Fibroblast of lung (primary cell): Measurements from ENCODE around the gene CSAD. TPM values are rescaled to one million over a fixed set of nuclear protein-coding genes. Genes with fewer than 3 reads are reported as not detected.
"Not testable (repeated sequence)": the region's sequence is repeated elsewhere in the genome, so short reads cannot be mapped to it uniquely, and the experiment has no call there.

Source experiments
- DNase-seq, 2 donors: peaks; one replicate each; pipeline versions ENCODE4 v3.0.0 to v3.0.0-alpha.2; 2010; ENCODE audit warnings: low read depth in 2 of 2
- H2AFZ ChIP-seq: 2 replicates; pipeline ENCODE4 v1.5.1; 2012; ENCODE audit warnings: low read length, control low read depth, inconsistent platforms
- H3K27ac ChIP-seq: 2 replicates; pipeline ENCODE4 v1.5.1; 2011; ENCODE audit warnings: low read length, control low read depth; ENCODE audit not compliant: insufficient read depth
- H3K27me3 ChIP-seq: 2 replicates; pipeline ENCODE4 v1.5.1; 2011; ENCODE audit warnings: mild to moderate bottlenecking, low read length; ENCODE audit not compliant: control insufficient read depth, insufficient read depth
- H3K36me3 ChIP-seq: 2 replicates; pipeline ENCODE4 v1.5.1; 2011; ENCODE audit warnings: low read length; ENCODE audit not compliant: control insufficient read depth, insufficient read depth
- H3K4me1 ChIP-seq: 2 replicates; pipeline ENCODE4 v1.5.1; 2011; ENCODE audit warnings: low read length; ENCODE audit not compliant: control insufficient read depth, insufficient read depth; ENCODE audit errors: extremely low read depth
- H3K4me2 ChIP-seq: 2 replicates; pipeline ENCODE4 v1.5.1; 2011; ENCODE audit warnings: low read length, control low read depth; ENCODE audit not compliant: insufficient read depth; ENCODE audit errors: extremely low read depth
- H3K4me3 ChIP-seq, 4 experiments: fragments of 200-600 bp in 1 of 4; sonication (generic) in 1 of 4; replicated peaks in 1 of 4; 2 replicates each; pipeline ENCODE4 v1.5.1; 2011 to 2016; ENCODE audit warnings: low read length in 4 of 4, low read depth in 3 of 4, mild to moderate bottlenecking in 3 of 4, control low read depth in 2 of 4, inconsistent platforms in 1 of 4, mixed read lengths in 1 of 4; ENCODE audit not compliant: insufficient read depth in 1 of 4; ENCODE audit errors: control extremely low read depth in 1 of 4
- H3K79me2 ChIP-seq: 2 replicates; pipeline ENCODE4 v1.5.1; 2012; ENCODE audit warnings: mild to moderate bottlenecking, low read length, inconsistent platforms; ENCODE audit not compliant: control insufficient read depth, insufficient read depth
- H3K9ac ChIP-seq: 2 replicates; pipeline ENCODE4 v1.5.1; 2011; ENCODE audit warnings: mild to moderate bottlenecking, low read length, control low read depth; ENCODE audit not compliant: insufficient read depth
- H3K9me3 ChIP-seq: 2 replicates; pipeline ENCODE4 v1.5.1; 2012; ENCODE audit warnings: low read depth, low read length; ENCODE audit not compliant: control insufficient read depth, insufficient read depth
- H4K20me1 ChIP-seq: 2 replicates; pipeline ENCODE4 v1.5.1; 2011; ENCODE audit warnings: low read length; ENCODE audit not compliant: control insufficient read depth, insufficient read depth; ENCODE audit errors: extremely low read depth
- CTCF ChIP-seq, 2 donors: IDR thresholded peaks in 1 of 2; conservative IDR thresholded peaks in 1 of 2; 1 replicate in 1 of 2; 2 replicates in 1 of 2; pipeline ENCODE4 v1.5.1; 2011 to 2012; ENCODE audit warnings: low read length in 2 of 2, control low read depth in 1 of 2, inconsistent platforms in 1 of 2, low read depth in 1 of 2, mild to moderate bottlenecking in 1 of 2
- EZH2 ChIP-seq: IDR thresholded peaks from 2 replicates; pipeline ENCODE4 v1.5.1; 2012; ENCODE audit warnings: low read length, control low read depth, mild to moderate bottlenecking; ENCODE audit errors: missing control alignments
- polyA plus RNA-seq, 2 donors: library from polyadenylated mRNA; depleted of rRNA in 1 of 2; stranded (reverse) in 1 of 2; unstranded in 1 of 2; fragments of >200 nt; gene quantifications; 2 replicates each; pipeline ENCODE4 v1.2.1, GENCODE V29; 2011 to 2012; ENCODE audit warnings: missing spikeins in 1 of 2
- total RNA-seq: library from RNA; depleted of rRNA; stranded (reverse); fragments of >200 nt; gene quantifications from 2 replicates; pipeline ENCODE4 v1.2.1, GENCODE V29; 2014

The CSAD gene
- total and polyA plus RNA-seq, 2 donors (not counting 1 experiment from before 2014, with no cell fraction given) = 7.8 to 10.1 TPM

- H3K27me3 ChIP-seq = no peaks in the 10 kb centered on the region
- TF ChIP-seq CTCF (conservative IDR thresholded peaks at IDR 0.05 in 1 of 2, IDR thresholded peaks at IDR 0.05 in 1 of 2; ENCODE audit: low read depth in 1 of 2, low read length in 2 of 2) = no peak
- peaks cover 6% of the 10 kb centered on the region for H3K4me1 ChIP-seq
- H3K9me3 ChIP-seq = no peaks in the 10 kb centered on the region
- H3K9ac ChIP-seq = no peak overlapping the region
- no peaks in the 10 kb centered on the region for H3K79me2 ChIP-seq
- H2AFZ ChIP-seq = no peak overlapping the region
- no peak for DNase-seq
- H3K4me2 ChIP-seq = no peak overlapping the region
- H3K36me3 ChIP-seq = peaks cover 4% of the 10 kb centered on the region
- no peak overlapping the region for H3K27ac ChIP-seq
- H3K4me3 ChIP-seq = no peak overlapping the region
- no peaks in the 10 kb centered on the region for H4K20me1 ChIP-seq
Measured at GRCh38 chr12:53166837-53167236, 13.9 kb downstream of the CSAD start.

GRCh38 chr12:53163008-53163407 is 17.7 kb downstream of the CSAD start:
- H3K4me1 ChIP-seq, H3K27ac ChIP-seq, H4K20me1 ChIP-seq, DNase-seq, H3K9ac ChIP-seq, H3K79me2 ChIP-seq, H3K9me3 ChIP-seq, H3K4me2 ChIP-seq, H2AFZ ChIP-seq, H3K4me3 ChIP-seq, H3K27me3 ChIP-seq, H3K36me3 ChIP-seq: not testable (repeated sequence)

GRCh38 chr12:53161119-53161911 is 19.4 kb downstream of the CSAD start:
- Histone ChIP-seq H3K9me3 (no peaks in the 10 kb centered on the region), H3K27me3 (no peaks in the 10 kb centered on the region), H3K27ac (no peak overlapping the region), H3K4me3 (no peak overlapping the region), H4K20me1 (no peaks in the 10 kb centered on the region), H3K4me1 (no peaks in the 10 kb centered on the region), H3K9ac (no peak overlapping the region), H3K79me2 (no peaks in the 10 kb centered on the region), H3K36me3 (no peaks in the 10 kb centered on the region), H2AFZ (no peak overlapping the region), H3K4me2 (no peak overlapping the region)
- TF ChIP-seq CTCF (conservative IDR thresholded peaks at IDR 0.05 in 1 of 2, IDR thresholded peaks at IDR 0.05 in 1 of 2; ENCODE audit: low read depth in 1 of 2, low read length in 2 of 2) (no peak), EZH2 (no peak)
- no peak for DNase-seq
